ENCODE results near the gene CUL4A.

The CUL4A gene

GRCh38 chr13:113208421-113209335, 735 bp upstream of the CUL4A start, which contains the start of gene PCID2:
Gene PCID2, minus strand, starts transcription at chr13:113208669. Its CDS starts 35 bp downstream, at chr13:113208634.
- peak; percentile 34 to 94 (median 82) for DNase-seq

GRCh38 chr13:113209759-113210421, 477 bp downstream of the CUL4A start:
- DNase-seq = peak in 8 of 14 donors; percentile 21 to 61 (median 40)

GRCh38 chr13:113210833-113211232, 1.4 kb downstream of the CUL4A start:
- DNase-seq = no peak

- DNase-seq = no peak
Observed at GRCh38 chr13:113211774-113212173, 2.4 kb downstream of the CUL4A start.

- peak in 7 of 14 donors; percentile 4 to 37 (median 12) for DNase-seq
Observed at GRCh38 chr13:113216254-113217048, 7.0 kb downstream of the CUL4A start.

- no peak for DNase-seq
Observed at GRCh38 chr13:113218586-113218985, 9.2 kb downstream of the CUL4A start.

GRCh38 chr13:113219256-113219940, 10.0 kb downstream of the CUL4A start:
- DNase-seq = no peak

- no peak for DNase-seq
Observed at GRCh38 chr13:113220141-113220598, 10.8 kb downstream of the CUL4A start.

- no peak for DNase-seq
Observed at GRCh38 chr13:113220877-113221276, 11.5 kb downstream of the CUL4A start.

- DNase-seq = no peak
Observed at GRCh38 chr13:113223070-113223469, 13.7 kb downstream of the CUL4A start.

- DNase-seq = no peak
Observed at GRCh38 chr13:113224486-113224885, 15.1 kb downstream of the CUL4A start.

- no peak for DNase-seq
Observed at GRCh38 chr13:113225515-113225914, 16.1 kb downstream of the CUL4A start.

- no peak for DNase-seq
Observed at GRCh38 chr13:113226873-113227450, 17.5 kb downstream of the CUL4A start.

- DNase-seq = no peak
Observed at GRCh38 chr13:113229161-113229560, 19.7 kb downstream of the CUL4A start.

- DNase-seq = no peak
Observed at GRCh38 chr13:113229791-113230190, 20.4 kb downstream of the CUL4A start.

GRCh38 chr13:113231306-113232207, 22.1 kb downstream of the CUL4A start:
- no peak for DNase-seq

- DNase-seq = no peak
Observed at GRCh38 chr13:113232208-113233003, 23.0 kb downstream of the CUL4A start.

GRCh38 chr13:113233101-113233500, 23.7 kb downstream of the CUL4A start:
- no peak for DNase-seq

- DNase-seq = no peak
Observed at GRCh38 chr13:113238536-113238935, 29.1 kb downstream of the CUL4A start.

GRCh38 chr13:113239357-113239756, 29.9 kb downstream of the CUL4A start:
- DNase-seq = no peak

Measured in C1 segment of cervical spinal cord (tissue), 14 donors.